Ectodermal cell (in vitro differentiated cells): ENCODE data around the gene AKAP13.

Source experiments
- H3K27ac ChIP-seq: 2 replicates; pipeline ENCODE4 v1.7.0; 2013; ENCODE audit warnings: mild to moderate bottlenecking, low read depth, low read length; ENCODE audit not compliant: insufficient read depth, poor library complexity, severe bottlenecking
- H3K27me3 ChIP-seq: 2 replicates; pipeline ENCODE4 v1.7.0; 2013; ENCODE audit warnings: mild to moderate bottlenecking, low read length; ENCODE audit not compliant: insufficient read depth, control insufficient read depth, poor library complexity, severe bottlenecking
- H3K36me3 ChIP-seq: one replicate; pipeline ENCODE4 v1.7.0; 2013; ENCODE audit warnings: low read length; ENCODE audit not compliant: control insufficient read depth, insufficient read depth
- H3K4me1 ChIP-seq: one replicate; pipeline ENCODE4 v1.7.0; 2013; ENCODE audit warnings: low read length; ENCODE audit not compliant: control insufficient read depth, insufficient read depth
- H3K4me3 ChIP-seq: 2 replicates; pipeline ENCODE4 v1.7.0; 2013; ENCODE audit warnings: low read depth, low read length, control low read depth; ENCODE audit not compliant: insufficient read depth
- H3K9me3 ChIP-seq: 2 replicates; pipeline ENCODE4 v1.7.0; 2013; ENCODE audit warnings: mild to moderate bottlenecking, low read length, moderate library complexity; ENCODE audit not compliant: control insufficient read depth
- WGBS, 2 experiments: methylation state at CpG; one replicate each; pipeline ENCODE4 v1.1.7; 2013; ENCODE audit warnings: missing lambda C conversion rate in 2 of 2; 5-methylcytosine and 5-hydroxymethylcytosine counted together

AKAP13 gene

GRCh38 chr15:85367741-85368140 lies 12.7 kb upstream of the AKAP13 start:
- 90 to 94% methylated on average over 4 of the region's 4 CpGs for WGBS, 2 experiments
- Histone ChIP-seq H3K36me3 (no peaks in the 10 kb centered on the region), H3K27ac (no peak overlapping the region), H3K27me3 (no peaks in the 10 kb centered on the region), H3K4me1 (no peaks in the 10 kb centered on the region), H3K4me3 (no peak overlapping the region), H3K9me3 (no peaks in the 10 kb centered on the region)

DNA sequence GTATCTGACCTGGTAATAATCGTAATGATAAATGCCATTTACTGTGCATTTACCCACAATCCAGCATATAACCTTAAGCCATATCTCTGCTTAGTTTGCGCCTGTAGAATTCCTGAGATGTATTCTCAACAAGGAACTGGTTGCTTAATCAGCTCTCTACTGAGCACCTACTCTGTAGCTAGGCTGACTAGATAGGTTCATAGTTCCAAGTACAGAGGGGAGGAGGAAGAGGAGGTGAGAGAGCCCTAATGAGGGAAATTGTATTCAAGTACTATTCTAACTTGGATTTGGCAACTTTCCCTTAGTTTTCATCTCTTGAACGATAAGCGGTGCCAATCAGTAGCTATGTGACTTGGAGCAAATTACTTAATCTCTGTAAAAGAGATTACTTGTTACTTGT lies 5.6 kb upstream of the AKAP13 start:
- no peaks in the 10 kb centered on the region for H3K36me3 ChIP-seq
- H3K27ac ChIP-seq, result no peak overlapping the region
- no peaks in the 10 kb centered on the region for H3K4me1 ChIP-seq
- H3K4me3 ChIP-seq, result no peak overlapping the region
- H3K27me3 ChIP-seq, result no peaks in the 10 kb centered on the region
- no peaks in the 10 kb centered on the region for H3K9me3 ChIP-seq
- WGBS, 2 experiments, result 97 to 98% methylated on average over 4 of the region's 4 CpGs

DNA sequence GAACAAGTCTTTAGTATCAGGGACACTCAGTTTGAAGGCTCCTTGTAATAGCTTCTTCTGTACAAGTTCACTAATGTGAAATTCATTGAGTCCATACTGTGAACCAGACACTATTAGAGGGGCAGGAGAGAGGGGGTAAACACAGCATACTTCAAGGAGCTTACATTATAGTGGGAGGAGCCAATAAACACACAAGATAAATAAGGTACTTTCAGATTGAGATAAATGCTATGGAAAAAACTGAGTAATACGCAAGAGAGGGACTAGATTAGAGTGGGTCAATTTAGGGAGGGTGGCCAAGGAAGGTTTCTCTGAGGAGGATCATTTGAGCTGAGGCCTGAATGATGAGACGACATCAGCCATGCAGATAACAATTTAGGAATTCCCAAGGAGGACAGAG lies 3.1 kb upstream of the AKAP13 start:
- no peak overlapping the region for H3K27ac ChIP-seq
- no peaks in the 10 kb centered on the region for H3K4me1 ChIP-seq
- H3K27me3 ChIP-seq, result no peaks in the 10 kb centered on the region
- WGBS, 2 experiments, result 96 to 97% methylated on average over 2 of the region's 2 CpGs
- no peaks in the 10 kb centered on the region for H3K9me3 ChIP-seq
- H3K36me3 ChIP-seq, result no peaks in the 10 kb centered on the region
- H3K4me3 ChIP-seq, result no peak overlapping the region

- Histone ChIP-seq H3K4me3 (no peak overlapping the region), H3K9me3 (no peaks in the 10 kb centered on the region), H3K27ac (no peak overlapping the region), H3K27me3 (no peaks in the 10 kb centered on the region), H3K36me3 (no peaks in the 10 kb centered on the region), H3K4me1 (no peaks in the 10 kb centered on the region)
- 87 to 94% methylated on average over 5 to 6 of the region's 6 CpGs for WGBS, 2 experiments
Observed at GRCh38 chr15:85377986-85378385, 2.4 kb upstream of the AKAP13 start.

GRCh38 chr15:85379403-85380131 lies 836 bp upstream of the AKAP13 start:
- Histone ChIP-seq H3K4me1 (no peaks in the 10 kb centered on the region), H3K36me3 (no peaks in the 10 kb centered on the region), H3K27ac (no peak overlapping the region), H3K27me3 (no peaks in the 10 kb centered on the region), H3K4me3 (peak overlapping the region; percentile 83), H3K9me3 (no peaks in the 10 kb centered on the region)
- WGBS, 2 experiments, result 22 to 27% methylated on average over 15 to 18 of the region's 19 CpGs

GRCh38 chr15:85380812-85381642 lies 624 bp downstream of the AKAP13 start:
- Histone ChIP-seq H3K4me3 (peak overlapping the region; percentile 83), H3K27me3 (no peaks in the 10 kb centered on the region), H3K27ac (peak overlapping the region; percentile 88), H3K36me3 (no peaks in the 10 kb centered on the region), H3K9me3 (no peaks in the 10 kb centered on the region), H3K4me1 (no peaks in the 10 kb centered on the region)
- WGBS, 2 experiments, result 0% methylated on average over 86 of the region's 89 CpGs

- no peak overlapping the region for H3K27ac ChIP-seq
- WGBS, 2 experiments, result 79 to 83% methylated on average over 9 of the region's 10 CpGs
- no peaks in the 10 kb centered on the region for H3K9me3 ChIP-seq
- no peaks in the 10 kb centered on the region for H3K27me3 ChIP-seq
- H3K36me3 ChIP-seq, result peaks cover 3% of the 10 kb centered on the region
- H3K4me1 ChIP-seq, result no peaks in the 10 kb centered on the region
- H3K4me3 ChIP-seq, result peak overlapping the region; percentile 83
Observed at GRCh38 chr15:85381850-85382751, 1.7 kb downstream of the AKAP13 start.

DNA sequence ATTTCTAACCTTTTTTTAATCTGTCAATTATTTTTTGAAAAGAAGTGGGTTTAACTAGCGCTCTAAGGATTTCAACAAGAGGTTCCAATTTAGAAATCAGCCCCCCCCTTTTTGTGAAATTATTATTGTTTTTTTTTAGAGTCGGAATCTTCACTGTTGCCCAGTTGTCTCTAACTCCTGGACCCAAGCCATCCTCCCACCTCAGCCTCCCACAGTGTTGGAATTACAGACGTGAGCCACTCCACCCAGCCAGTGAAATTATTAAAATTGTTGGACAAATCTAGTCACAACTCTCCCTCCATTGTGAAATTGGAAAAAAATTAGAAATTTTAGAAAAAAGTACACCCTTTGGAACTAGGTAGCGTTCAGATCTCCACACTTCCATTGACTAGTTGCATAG lies 2.5 kb downstream of the AKAP13 start:
- Histone ChIP-seq H3K4me3 (no peak overlapping the region), H3K27me3 (no peaks in the 10 kb centered on the region), H3K4me1 (no peaks in the 10 kb centered on the region), H3K36me3 (peaks cover 3% of the 10 kb centered on the region), H3K9me3 (no peaks in the 10 kb centered on the region), H3K27ac (no peak overlapping the region)
- 97 to 100% methylated on average over 2 to 4 of the region's 4 CpGs for WGBS, 2 experiments

- Histone ChIP-seq H3K4me3 (no peak overlapping the region), H3K36me3 (peaks cover 3% of the 10 kb centered on the region), H3K27me3 (no peaks in the 10 kb centered on the region), H3K27ac (no peak overlapping the region), H3K9me3 (no peaks in the 10 kb centered on the region), H3K4me1 (no peaks in the 10 kb centered on the region)
- 89 to 96% methylated on average over 2 of the region's 2 CpGs for WGBS, 2 experiments
Observed at GRCh38 chr15:85383470-85384148, 3.2 kb downstream of the AKAP13 start.
